ENCODE measurements around the gene KTN1. TPM values are rescaled to one million over a fixed set of nuclear protein-coding genes. Genes with fewer than 3 reads are reported as not detected.

KTN1 gene
- total RNA-seq, 1 experiment from 2014 or later: 77.9 TPM

DNA sequence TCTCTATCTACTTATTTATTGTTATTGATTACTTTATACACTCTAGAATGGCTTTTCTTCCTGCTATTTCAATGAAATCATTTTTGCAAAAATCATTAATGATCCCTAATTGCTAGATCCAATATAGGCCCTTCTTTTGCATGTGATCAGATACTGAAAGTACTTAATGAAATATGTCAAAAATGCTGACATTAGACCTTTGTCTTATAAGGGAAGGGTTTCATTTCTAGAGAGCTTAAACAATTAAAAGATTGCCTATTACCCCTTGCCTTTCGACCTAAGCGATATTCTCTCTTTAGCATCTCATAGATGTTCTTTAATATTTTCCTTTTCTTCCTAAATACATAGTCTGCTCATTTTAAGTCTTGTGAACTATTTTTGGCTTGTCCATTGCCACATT, 101.1 kb downstream of the KTN1 start:
- DNase-seq (ENCODE audit: low spot score): no peak

DNA sequence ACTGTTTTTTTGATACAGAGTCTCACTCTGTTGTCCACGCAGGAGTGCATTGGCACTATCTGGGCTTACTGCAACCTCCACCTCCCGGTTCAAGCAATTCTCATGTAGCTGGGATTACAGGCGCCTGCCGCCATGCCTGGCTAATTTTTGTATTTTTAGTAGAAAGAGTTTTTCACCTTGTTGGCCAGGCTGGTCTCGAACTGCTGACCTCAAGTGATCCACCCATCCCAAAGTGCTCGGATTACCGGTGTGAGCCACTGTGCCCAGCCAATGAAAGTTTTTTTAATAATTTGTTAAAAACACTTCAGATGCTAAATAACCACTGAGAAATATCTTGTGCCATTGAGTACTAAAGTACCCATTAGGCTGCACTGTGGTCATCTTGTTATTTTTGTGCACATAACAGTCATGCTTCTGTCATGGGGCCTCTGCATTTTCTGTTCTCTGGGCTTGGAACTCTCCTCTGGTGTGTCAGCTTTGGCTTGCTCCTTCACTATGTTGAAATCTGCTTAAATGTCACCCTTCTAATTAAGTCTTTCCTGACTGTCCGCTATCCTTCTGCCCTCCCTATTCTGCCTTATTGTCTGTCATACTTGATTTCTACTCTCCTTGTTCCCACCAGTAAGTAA, 105.1 kb downstream of the KTN1 start:
- no peak for DNase-seq (ENCODE audit: low spot score)

- no peak for DNase-seq (ENCODE audit: low spot score)
Observed at GRCh38 chr14:55686713-55687112, 106.7 kb downstream of the KTN1 start.

DNA sequence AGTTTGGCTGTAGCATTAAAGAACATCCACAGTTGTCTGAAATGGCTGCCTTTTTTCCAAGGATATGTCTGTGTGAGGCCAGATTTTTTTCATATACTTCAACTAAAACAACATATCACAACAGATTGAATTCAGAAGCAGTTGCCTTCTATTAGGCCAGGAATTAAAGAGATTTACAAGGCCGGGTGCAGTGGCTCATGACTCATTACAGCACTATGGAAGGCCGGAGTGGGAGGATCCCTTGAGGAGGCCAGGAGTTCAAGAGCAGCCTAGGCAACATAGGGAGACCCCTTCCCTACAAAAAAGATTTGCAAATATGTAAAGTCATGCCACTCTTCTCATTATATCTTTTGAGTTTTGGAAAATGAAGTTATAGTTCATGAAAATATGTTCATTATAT, 108.6 kb downstream of the KTN1 start:
- DNase-seq (ENCODE audit: low spot score): no peak

DNA sequence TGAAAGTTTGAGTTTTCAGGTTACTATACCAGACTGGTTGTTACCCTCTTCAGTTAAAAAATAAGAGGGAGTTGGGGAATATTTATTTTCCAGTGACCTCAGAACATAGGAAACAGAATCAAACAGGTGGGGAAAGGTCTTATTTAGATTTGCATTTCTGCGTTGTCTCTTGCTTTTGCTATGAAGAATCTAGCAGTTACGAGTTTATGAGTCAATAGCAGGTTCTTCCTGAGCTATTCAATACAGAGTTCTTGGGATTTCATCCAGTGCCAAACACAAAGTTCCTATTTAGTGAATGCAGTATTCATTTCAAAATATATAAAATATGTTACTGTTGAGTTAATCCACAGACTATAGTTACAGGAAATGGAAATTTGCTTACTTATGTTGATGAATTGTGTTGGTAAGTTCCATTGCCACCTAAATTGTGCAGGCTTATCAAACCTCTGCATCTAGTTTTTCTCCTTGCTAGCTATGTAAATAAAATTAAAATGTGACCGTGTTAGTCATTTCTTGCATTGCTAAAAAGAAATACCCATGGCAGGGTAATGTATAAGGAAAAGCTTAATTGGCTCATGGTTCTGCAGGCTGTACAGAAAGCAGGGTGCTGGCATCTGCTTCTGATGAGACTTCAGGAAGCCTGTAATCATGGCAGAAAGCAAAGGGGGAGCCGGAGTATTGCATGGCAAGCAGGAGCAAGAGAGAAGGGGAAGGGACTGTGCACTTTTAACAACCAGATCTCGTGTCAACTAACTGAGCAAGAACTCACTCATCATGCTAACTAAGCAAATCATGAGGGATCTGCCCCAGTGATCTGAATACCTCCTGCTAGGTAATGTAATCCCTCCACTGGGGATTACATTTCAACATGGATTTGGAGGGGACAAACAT, 110.2 kb downstream of the KTN1 start:
- no peak for DNase-seq (ENCODE audit: low spot score)

DNA sequence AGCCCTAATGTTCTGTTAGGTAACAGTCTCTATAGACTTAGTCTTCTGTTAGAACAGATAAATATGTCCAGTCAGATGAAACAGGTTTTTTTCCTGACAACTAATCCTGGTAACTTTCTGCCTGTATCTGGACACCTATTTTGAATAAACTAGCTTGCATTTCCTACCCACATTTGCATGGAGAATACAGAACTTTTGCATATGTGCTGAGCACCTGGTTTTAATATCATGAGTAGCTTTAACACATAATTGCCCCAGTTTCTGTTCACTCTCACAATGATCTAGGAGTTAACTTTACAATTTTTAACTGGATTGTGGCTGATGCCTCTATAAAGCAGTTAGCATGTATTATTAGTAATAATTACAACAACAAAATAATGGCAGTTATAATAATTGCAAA, 111.7 kb downstream of the KTN1 start:
- DNase-seq (ENCODE audit: low spot score): no peak

GRCh38 chr14:55693904-55694303, 113.9 kb downstream of the KTN1 start:
- no peak for DNase-seq (ENCODE audit: low spot score)

- DNase-seq (ENCODE audit: low spot score): no peak
Observed at GRCh38 chr14:55697414-55697861, 117.4 kb downstream of the KTN1 start.

GRCh38 chr14:55698051-55698450, 118.0 kb downstream of the KTN1 start:
- no peak for DNase-seq (ENCODE audit: low spot score)

GRCh38 chr14:55699131-55700057, 119.4 kb downstream of the KTN1 start:
- peak; percentile 66 for DNase-seq (ENCODE audit: low spot score)

DNA sequence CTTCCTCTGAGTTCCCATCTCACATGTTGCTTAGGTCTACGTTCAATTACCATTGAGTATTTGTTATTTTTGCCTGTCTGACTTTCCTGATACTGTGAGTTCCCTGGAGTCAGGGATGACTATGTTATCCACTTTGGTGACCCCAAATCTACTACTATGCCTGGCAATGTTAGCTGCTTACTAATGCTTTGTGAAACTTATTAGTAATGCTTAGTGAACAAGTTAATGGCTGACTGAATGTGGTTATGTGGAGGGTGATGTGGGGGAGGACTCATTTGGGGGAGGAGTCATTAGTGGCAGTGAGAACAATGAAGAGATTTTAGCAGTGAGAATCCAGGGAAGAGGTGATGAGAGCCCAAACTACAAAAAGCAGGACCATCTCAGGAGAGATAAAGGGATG, 121.6 kb downstream of the KTN1 start:
- no peak for DNase-seq (ENCODE audit: low spot score)

DNA sequence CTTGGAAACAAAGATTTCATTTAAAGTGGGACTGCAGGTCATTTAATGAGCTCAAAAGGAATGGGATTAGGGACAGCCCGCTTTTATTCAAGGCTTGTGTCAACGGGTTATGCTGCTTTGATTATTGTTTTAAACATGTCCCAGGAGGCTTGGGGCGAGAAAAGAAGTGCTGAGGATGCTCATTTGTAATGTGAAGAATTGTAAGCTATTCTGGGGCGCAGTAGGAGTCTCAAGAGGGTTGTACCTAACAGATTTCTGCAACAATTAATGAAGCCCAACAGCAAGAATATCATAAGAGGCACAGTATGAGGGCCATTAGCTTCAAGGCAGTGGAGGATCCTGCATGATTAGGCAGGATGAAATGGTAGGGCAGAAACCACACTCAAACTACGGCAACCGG, 122.5 kb downstream of the KTN1 start:
- no peak for DNase-seq (ENCODE audit: low spot score)

- no peak for DNase-seq (ENCODE audit: low spot score)
Observed at GRCh38 chr14:55704654-55705053, 124.6 kb downstream of the KTN1 start.

- no peak for DNase-seq (ENCODE audit: low spot score)
Observed at GRCh38 chr14:55705651-55706364, 125.8 kb downstream of the KTN1 start.

DNA sequence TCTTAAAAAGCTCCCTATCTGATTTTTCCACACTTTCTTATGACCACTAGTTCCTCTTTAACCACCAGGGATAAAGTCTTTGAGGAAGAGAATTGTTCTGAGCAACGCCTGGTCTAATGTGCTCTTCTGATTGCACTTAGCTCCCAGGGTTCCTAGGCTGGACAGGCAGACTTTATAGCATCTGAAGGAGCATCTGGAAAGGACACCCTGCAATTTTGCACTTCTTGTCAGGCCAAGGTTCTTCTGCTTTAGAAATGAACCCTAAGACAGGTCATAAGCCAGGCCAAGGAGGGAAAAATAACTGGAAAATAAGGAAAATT, 126.3 kb downstream of the KTN1 start:
- DNase-seq (ENCODE audit: low spot score): no peak

DNA sequence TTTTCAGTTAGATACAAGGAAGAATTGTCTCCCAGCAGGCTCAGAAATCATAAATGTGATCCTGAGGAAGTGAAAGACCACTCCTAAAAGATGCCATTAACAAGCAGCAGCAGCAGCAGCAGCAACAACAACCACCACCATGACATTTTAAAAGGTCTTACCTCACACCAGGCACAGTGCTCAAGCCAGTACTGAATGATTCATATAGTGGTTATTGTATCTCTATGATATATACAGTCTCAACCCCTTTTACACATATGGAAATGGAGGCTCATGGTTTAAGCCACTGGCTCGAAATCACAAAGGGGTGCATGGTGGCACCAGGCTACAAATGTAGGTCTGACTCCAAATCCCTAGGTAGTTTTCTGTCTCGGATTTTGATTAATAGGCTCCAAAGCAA, 126.9 kb downstream of the KTN1 start:
- DNase-seq (ENCODE audit: low spot score): no peak

GRCh38 chr14:55707365-55707804, 127.4 kb downstream of the KTN1 start:
- DNase-seq (ENCODE audit: low spot score): peak; percentile 13

GRCh38 chr14:55710506-55711041, 130.6 kb downstream of the KTN1 start:
- DNase-seq (ENCODE audit: low spot score): no peak

- DNase-seq (ENCODE audit: low spot score): no peak
Observed at GRCh38 chr14:55711175-55711811, 131.3 kb downstream of the KTN1 start.

DNA sequence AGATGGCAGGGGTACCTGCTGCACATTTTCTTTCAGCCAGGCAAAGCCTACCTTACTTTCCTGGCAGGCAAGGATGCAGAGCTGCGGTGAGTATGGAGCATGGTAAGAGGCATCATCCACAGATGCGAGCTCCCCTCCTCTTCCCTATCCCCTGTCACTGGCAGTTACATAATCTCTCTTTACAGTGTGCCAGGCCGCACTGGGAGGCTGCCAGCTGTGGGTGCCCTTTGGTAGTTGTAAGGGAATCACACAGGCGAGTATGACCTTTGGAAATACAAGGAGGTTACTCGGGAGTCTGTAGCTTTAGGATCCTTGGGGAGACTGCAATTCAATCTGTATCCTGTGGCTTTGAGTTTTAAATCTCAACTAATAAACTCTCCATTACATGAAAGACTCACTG, 132.5 kb downstream of the KTN1 start:
- no peak for DNase-seq (ENCODE audit: low spot score)

- no peak for DNase-seq (ENCODE audit: low spot score)
Observed at GRCh38 chr14:55713486-55713885, 133.5 kb downstream of the KTN1 start.

All from A172 (cell line).